ENCODE results near the gene NCOA6.
A peak's percentile ranks its signal among the peaks of the same experiment; 100 is the strongest.

Gene NCOA6

GRCh38 chr20:34825530-34826362, at the start of gene NCOA6:
NCOA6 (minus strand) TSS chr20:34825651; CDS start chr20:34782355, 43,296 bp downstream.
- DNase-seq = peak; percentile 80 to 90 (median 89)

- DNase-seq = peak; percentile 56 to 84 (median 58)
These were observed 48.7 kb upstream of the NCOA6 start for GRCh38 chr20:34874094-34874654.

- no peak for DNase-seq
These were observed 48.2 kb upstream of the NCOA6 start for GRCh38 chr20:34873583-34874093.

GRCh38 chr20:34872622-34873224, 47.3 kb upstream of the NCOA6 start, which contains the start of gene GGT7:
GGT7 (minus strand) TSS chr20:34872856; CDS start chr20:34872815, 41 bp downstream.
- peak; percentile 76 to 93 (median 91) for DNase-seq

- no peak for DNase-seq
These were observed 46.6 kb upstream of the NCOA6 start for GRCh38 chr20:34871966-34872621.

- no peak for DNase-seq
These were observed 46.0 kb upstream of the NCOA6 start for GRCh38 chr20:34871320-34871926.

GRCh38 chr20:34864216-34864615, 38.8 kb upstream of the NCOA6 start:
- no peak for DNase-seq

- DNase-seq = no peak
These were observed 38.0 kb upstream of the NCOA6 start for GRCh38 chr20:34863421-34863965.

GRCh38 chr20:34862724-34863123, 37.3 kb upstream of the NCOA6 start:
- no peak for DNase-seq

GRCh38 chr20:34861386-34862084, 36.1 kb upstream of the NCOA6 start:
- DNase-seq = peak in 2 of 3 experiments; percentile 44 to 68

GRCh38 chr20:34859826-34860545, 34.5 kb upstream of the NCOA6 start:
- no peak for DNase-seq

- DNase-seq = no peak
These were observed 33.9 kb upstream of the NCOA6 start for GRCh38 chr20:34859367-34859766.

GRCh38 chr20:34852298-34852697, 26.8 kb upstream of the NCOA6 start:
- DNase-seq = no peak

GRCh38 chr20:34850969-34851368, 25.5 kb upstream of the NCOA6 start:
- DNase-seq = no peak

- DNase-seq = no peak
These were observed 24.3 kb upstream of the NCOA6 start for GRCh38 chr20:34849778-34850177.

- no peak for DNase-seq
These were observed 23.1 kb upstream of the NCOA6 start for GRCh38 chr20:34848597-34848996.

- no peak for DNase-seq
These were observed 18.0 kb upstream of the NCOA6 start for GRCh38 chr20:34843421-34843820.

- DNase-seq = no peak
These were observed 16.7 kb upstream of the NCOA6 start for GRCh38 chr20:34842143-34842542.

GRCh38 chr20:34834459-34834893, 9.0 kb upstream of the NCOA6 start:
- DNase-seq = peak; percentile 15 to 78 (median 65)

- DNase-seq = no peak
These were observed 6.5 kb upstream of the NCOA6 start for GRCh38 chr20:34831936-34832335.

- DNase-seq = no peak
These were observed 3.7 kb upstream of the NCOA6 start for GRCh38 chr20:34829191-34829590.

Data from NCI-H1417 (cell line).